ENCODE data around the gene CEACAM19.
"Not testable (repeated sequence)": the region's sequence is repeated elsewhere in the genome, so short reads cannot be mapped to it uniquely, and the experiment has no call there.

Gene CEACAM19

GRCh38 chr19:44646049-44646416 is 25.2 kb upstream of the CEACAM19 start:
- DNase-seq: no peak

GRCh38 chr19:44647144-44647543 is 24.1 kb upstream of the CEACAM19 start:
- no peak for DNase-seq

GRCh38 chr19:44648631-44649251 is 22.5 kb upstream of the CEACAM19 start:
- no peak for DNase-seq

- no peak for DNase-seq
These were observed 21.6 kb upstream of the CEACAM19 start for GRCh38 chr19:44649578-44650145.

GRCh38 chr19:44653343-44653742 is 17.9 kb upstream of the CEACAM19 start:
- no peak for DNase-seq

- DNase-seq: no peak
These were observed 17.1 kb upstream of the CEACAM19 start for GRCh38 chr19:44653977-44654774.

- DNase-seq: no peak
These were observed 13.9 kb upstream of the CEACAM19 start for GRCh38 chr19:44657211-44657921.

- DNase-seq: no peak
These were observed 13.1 kb upstream of the CEACAM19 start for GRCh38 chr19:44658069-44658733.

- no peak for DNase-seq
These were observed 11.2 kb upstream of the CEACAM19 start for GRCh38 chr19:44660081-44660480.

- no peak for DNase-seq
These were observed 10.1 kb upstream of the CEACAM19 start for GRCh38 chr19:44661205-44661604.

GRCh38 chr19:44661904-44662303 is 9.4 kb upstream of the CEACAM19 start:
- no peak for DNase-seq

- no peak for DNase-seq
These were observed 8.4 kb upstream of the CEACAM19 start for GRCh38 chr19:44662691-44663385.

GRCh38 chr19:44663996-44664395 is 7.3 kb upstream of the CEACAM19 start:
- DNase-seq: no peak

- DNase-seq: no peak
These were observed 6.3 kb upstream of the CEACAM19 start for GRCh38 chr19:44664976-44665375.

- no peak for DNase-seq
These were observed 4.3 kb upstream of the CEACAM19 start for GRCh38 chr19:44666852-44667556.

GRCh38 chr19:44668985-44669764 is 2.1 kb upstream of the CEACAM19 start:
- no peak for DNase-seq

- not testable (repeated sequence) for DNase-seq
These were observed 1.3 kb upstream of the CEACAM19 start for GRCh38 chr19:44670027-44670426.

GRCh38 chr19:44672226-44672625 is 944 bp downstream of the CEACAM19 start:
- DNase-seq: no peak

- no peak for DNase-seq
These were observed 2.2 kb downstream of the CEACAM19 start for GRCh38 chr19:44673510-44673909.

GRCh38 chr19:44675521-44675920 is 4.2 kb downstream of the CEACAM19 start:
- no peak for DNase-seq

Measured in NCI-H1417 treated with DMSO at 0.1 percent for 48 hours (cell line).